PC-3 (cell line): ENCODE data around the gene TMEM270. TPM values are rescaled to one million over a fixed set of nuclear protein-coding genes. Genes with fewer than 3 reads are reported as not detected.

Experiments
- ATAC-seq: fragments of 200-7000 bp; cut with Tn5 transposase; 2 replicates; pipeline ENCODE4 v1.9.1; 2020; ENCODE audit warnings: mild to moderate bottlenecking, moderate library complexity
- BruUV-seq: library from RNA; stranded (reverse); fragments of 400-500 nt; replicated peaks from 2 replicates; lab custom pipeline; 2021; lab: Mats Ljungman, UMichigan
- CTCF ChIA-PET: fragments of 300-600 bp; sonication (Branson Sonifier 250); formaldehyde crosslinking; loops from one replicate; lab custom pipeline; 2022; ENCODE audit warnings: antibody characterized with exemption; lab: Charles Lee
- POLR2A ChIA-PET: fragments of 300-600 bp; sonication (Branson Sonifier 250); formaldehyde crosslinking; loops from one replicate; lab custom pipeline; 2022; ENCODE audit warnings: antibody characterized with exemption; ENCODE audit not compliant: unreplicated experiment; lab: Charles Lee
- DNase-seq: peaks from one replicate; pipeline ENCODE4 v3.0.0-alpha.2; 2015
- H2AFZ ChIP-seq: fragments of 300-600 bp; sonication (generic); 2 replicates; pipeline ENCODE4 v1.6.0; 2016; ENCODE audit warnings: antibody characterized with exemption, low read length
- H3F3A ChIP-seq: fragments of 300-600 bp; sonication (generic); one replicate; pipeline ENCODE4 v1.6.0; 2017; ENCODE audit warnings: antibody characterized with exemption, low read length, control low read depth, mild to moderate bottlenecking; ENCODE audit not compliant: unreplicated experiment
- H3K27ac ChIP-seq: fragments of 300-600 bp; sonication (generic); 2 replicates; pipeline ENCODE4 v1.5.1; 2016; ENCODE audit warnings: mild to moderate bottlenecking, low read length
- H3K27me3 ChIP-seq: fragments of 300-600 bp; sonication (generic); 2 replicates; pipeline ENCODE4 v1.6.1; 2016; ENCODE audit warnings: low read length, mixed read lengths
- H3K36me3 ChIP-seq: fragments of 300-600 bp; sonication (generic); 2 replicates; pipeline ENCODE4 v1.6.1; 2016; ENCODE audit warnings: low read depth, mixed run types, low read length, mixed read lengths
- H3K4me1 ChIP-seq: fragments of 300-600 bp; sonication (generic); 2 replicates; pipeline ENCODE4 v1.5.1; 2016; ENCODE audit warnings: low read length; ENCODE audit not compliant: insufficient read depth
- H3K4me2 ChIP-seq: fragments of 300-600 bp; sonication (generic); 2 replicates; pipeline ENCODE4 v1.6.0; 2016; ENCODE audit warnings: low read length
- H3K4me3 ChIP-seq: fragments of 300-600 bp; sonication (generic); 2 replicates; pipeline ENCODE4 v1.5.1; 2016; ENCODE audit warnings: mild to moderate bottlenecking, low read length, mixed read lengths
- H3K79me2 ChIP-seq: fragments of 300-600 bp; sonication (generic); 2 replicates; pipeline ENCODE4 v1.6.1; 2017; ENCODE audit warnings: low read length, mixed read lengths
- H3K9ac ChIP-seq: fragments of 300-600 bp; sonication (generic); 2 replicates; pipeline ENCODE4 v1.6.0; 2016; ENCODE audit warnings: mild to moderate bottlenecking, low read length
- H3K9me2 ChIP-seq: fragments of 300-600 bp; sonication (generic); replicated peaks from 2 replicates; pipeline ENCODE4 v1.6.1; 2016; ENCODE audit warnings: mixed run types, low read length, mixed read lengths
- H3K9me3 ChIP-seq: fragments of 300-600 bp; sonication (generic); 2 replicates; pipeline ENCODE4 v1.6.1; 2016; ENCODE audit warnings: low read length, mixed read lengths
- H4K20me1 ChIP-seq: fragments of 300-600 bp; sonication (generic); 2 replicates; pipeline ENCODE4 v1.6.1; 2016; ENCODE audit warnings: low read length, mixed read lengths
- CTCF ChIP-seq: fragments of 300-600 bp; sonication (generic); conservative IDR thresholded peaks from 2 replicates; pipeline ENCODE4 v1.5.1; 2017; ENCODE audit warnings: antibody characterized with exemption, low read depth, mild to moderate bottlenecking, low read length
- EZH2 ChIP-seq: fragments of 300-600 bp; sonication (generic); IDR thresholded peaks from one replicate; pipeline ENCODE4 v1.6.1; 2017; ENCODE audit warnings: antibody characterized with exemption, mild to moderate bottlenecking, low read length; ENCODE audit not compliant: unreplicated experiment
- EZH2phosphoT487 ChIP-seq: fragments of 300-600 bp; sonication (generic); IDR thresholded peaks from 2 replicates; pipeline ENCODE4 v1.6.1; 2018; ENCODE audit warnings: mild to moderate bottlenecking, antibody characterized with exemption, low read length, borderline replicate concordance
- intact Hi-C: fragments of 100-400 bp; cut with micrococcal nuclease; formaldehyde crosslinking; loops from 2 replicates; pipeline ENCODE4 v1.9.0; 2023
- total RNA-seq: library from RNA; depleted of rRNA; stranded (reverse); fragments of >200 nt; gene quantifications from 2 replicates; pipeline ENCODE4 v1.2.3, GENCODE V29; 2014

TMEM270 gene
- total RNA-seq, 1 experiment from 2014 or later = not detected

GRCh38 chr7:73906874-73907273, 45.9 kb downstream of the TMEM270 start:
- H3K4me3 ChIP-seq = no peak overlapping the region
- no peaks in the 10 kb centered on the region for H3K36me3 ChIP-seq
- ChIA-PET POLR2A (no interaction called here), CTCF (no interaction called here)
- no peaks in the 10 kb centered on the region for H3K9me3 ChIP-seq
- no peak for DNase-seq
- H2AFZ ChIP-seq = no peak overlapping the region
- no peak overlapping the region for H3K9ac ChIP-seq
- H3F3A ChIP-seq = no peaks in the 10 kb centered on the region
- H3K27me3 ChIP-seq = no peaks in the 10 kb centered on the region
- H3K79me2 ChIP-seq = no peaks in the 10 kb centered on the region
- H3K4me1 ChIP-seq = no peaks in the 10 kb centered on the region
- ATAC-seq = no peak
- no peaks in the 10 kb centered on the region for H4K20me1 ChIP-seq
- H3K27ac ChIP-seq = no peak overlapping the region
- no peak overlapping the region for H3K4me2 ChIP-seq
- no peaks in the 10 kb centered on the region for H3K9me2 ChIP-seq
- no peak for TF ChIP-seq CTCF
- TF ChIP-seq EZH2phosphoT487 = no peak
- TF ChIP-seq EZH2 = no peak
- no TSS peak for BruUV-seq
- intact Hi-C loops = no loop called here

GRCh38 chr7:73907554-73908122, 46.7 kb downstream of the TMEM270 start:
- H3K36me3 ChIP-seq = no peaks in the 10 kb centered on the region
- TF ChIP-seq CTCF (no peak), EZH2phosphoT487 (no peak), EZH2 (no peak)
- H3K27ac ChIP-seq = no peak overlapping the region
- no peak for DNase-seq
- H4K20me1 ChIP-seq = no peaks in the 10 kb centered on the region
- intact Hi-C loops = no loop called here
- no peaks in the 10 kb centered on the region for H3K27me3 ChIP-seq
- no TSS peak for BruUV-seq
- H3K79me2 ChIP-seq = no peaks in the 10 kb centered on the region
- no peak overlapping the region for H3K9ac ChIP-seq
- no peaks in the 10 kb centered on the region for H3K9me2 ChIP-seq
- H3K4me2 ChIP-seq = no peak overlapping the region
- H3K4me1 ChIP-seq = no peaks in the 10 kb centered on the region
- ATAC-seq = no peak
- H3K9me3 ChIP-seq = no peaks in the 10 kb centered on the region
- H3F3A ChIP-seq = no peaks in the 10 kb centered on the region
- POLR2A ChIA-PET = no interaction called here
- H2AFZ ChIP-seq = no peak overlapping the region
- CTCF ChIA-PET = interaction anchor here (0.6 kb wide), 1 partner anchor 119 kb away, joined by 3 read pairs; no protein-coding TSS in a partner anchor
- no peak overlapping the region for H3K4me3 ChIP-seq

GRCh38 chr7:73908123-73908611, 47.2 kb downstream of the TMEM270 start:
- Histone ChIP-seq H3K4me1 (no peaks in the 10 kb centered on the region), H3K27me3 (no peaks in the 10 kb centered on the region), H3K9me3 (no peaks in the 10 kb centered on the region), H2AFZ (no peak overlapping the region), H3F3A (no peaks in the 10 kb centered on the region), H3K4me3 (no peak overlapping the region), H3K4me2 (no peak overlapping the region), H3K9ac (no peak overlapping the region), H3K79me2 (no peaks in the 10 kb centered on the region), H4K20me1 (no peaks in the 10 kb centered on the region), H3K36me3 (no peaks in the 10 kb centered on the region), H3K9me2 (no peaks in the 10 kb centered on the region), H3K27ac (no peak overlapping the region)
- no peak for DNase-seq
- BruUV-seq = no TSS peak
- intact Hi-C loops = no loop called here
- ChIA-PET CTCF (interaction anchor here (0.6 kb wide), 1 partner anchor 119 kb away, joined by 3 read pairs; no protein-coding TSS in a partner anchor), POLR2A (no interaction called here)
- ATAC-seq = no peak
- no peak for TF ChIP-seq CTCF
- no peak for TF ChIP-seq EZH2phosphoT487
- no peak for TF ChIP-seq EZH2
